ENCODE measurements around the gene BAZ1B. TPM values are rescaled to one million over a fixed set of nuclear protein-coding genes. Genes with fewer than 3 reads are reported as not detected.
A peak's percentile ranks its signal among the peaks of the same experiment; 100 is the strongest.

BAZ1B gene
- total RNA-seq, 3 donors from 2014 or later (not counting 1 experiment from before 2014, with no cell fraction given), result 50.1 to 61.9 (median 59.9) TPM

- no peaks in the 10 kb centered on the region for H3K9me3 Mint-ChIP-seq
- Histone ChIP-seq H3K4me3 (ENCODE audit: low read length) (no peak overlapping the region), H3K4me1 (ENCODE audit: control insufficient read depth, insufficient read depth, low read length) (peaks cover 12% of the 10 kb centered on the region), H3K27me3 (ENCODE audit: control insufficient read depth, insufficient read depth, low read length) (no peaks in the 10 kb centered on the region), H3K27ac (ENCODE audit: low read length) (no peak overlapping the region), H3K9me3 (ENCODE audit: control insufficient read depth, insufficient read depth, low read length) (no peaks in the 10 kb centered on the region), H3K36me3 (ENCODE audit: control insufficient read depth, insufficient read depth, low read length) (peaks cover 20% of the 10 kb centered on the region)
- H3K4me3 Mint-ChIP-seq, result no peak overlapping the region
- no peak overlapping the region for H3K27ac Mint-ChIP-seq
- WGBS (ENCODE audit: insufficient coverage), result 86% methylated on average over 8 of the region's 10 CpGs
- ATAC-seq (no peak), DNase-seq (no peak)
- H3K36me3 Mint-ChIP-seq, result peaks cover under 1% of the 10 kb centered on the region
- intact Hi-C loops (cut with micrococcal nuclease), result no loop called here
- H3K27me3 Mint-ChIP-seq (ENCODE audit: low read depth in 2 of 2), result no peaks in the 10 kb centered on the region
- TF ChIP-seq CTCF (IDR thresholded peaks at IDR 0.05), result no peak
- no peaks in the 10 kb centered on the region for H3K4me1 Mint-ChIP-seq
These were observed 85.0 kb downstream of the BAZ1B start for GRCh38 chr7:73437091-73437490.

- Mint-ChIP-seq H3K9me3 (no peaks in the 10 kb centered on the region), H3K4me1 (no peaks in the 10 kb centered on the region), H3K36me3 (no peaks in the 10 kb centered on the region), H3K27ac (no peak overlapping the region), H3K4me3 (no peak overlapping the region), H3K27me3 (ENCODE audit: low read depth in 2 of 2) (no peaks in the 10 kb centered on the region)
- Histone ChIP-seq H3K4me3 (ENCODE audit: low read length) (no peak overlapping the region), H3K9me3 (ENCODE audit: control insufficient read depth, insufficient read depth, low read length) (no peaks in the 10 kb centered on the region), H3K36me3 (ENCODE audit: control insufficient read depth, insufficient read depth, low read length) (peaks cover 12% of the 10 kb centered on the region), H3K27me3 (ENCODE audit: control insufficient read depth, insufficient read depth, low read length) (no peaks in the 10 kb centered on the region), H3K27ac (ENCODE audit: low read length) (no peak overlapping the region), H3K4me1 (ENCODE audit: control insufficient read depth, insufficient read depth, low read length) (peaks cover 12% of the 10 kb centered on the region)
- intact Hi-C loops (cut with micrococcal nuclease), result no loop called here
- WGBS (ENCODE audit: insufficient coverage), result 85% methylated on average over 20 of the region's 20 CpGs
- TF ChIP-seq CTCF (IDR thresholded peaks at IDR 0.05), result no peak
- ATAC-seq, result no peak
- no peak for DNase-seq
These were observed 85.8 kb downstream of the BAZ1B start for GRCh38 chr7:73436031-73436929.

DNA sequence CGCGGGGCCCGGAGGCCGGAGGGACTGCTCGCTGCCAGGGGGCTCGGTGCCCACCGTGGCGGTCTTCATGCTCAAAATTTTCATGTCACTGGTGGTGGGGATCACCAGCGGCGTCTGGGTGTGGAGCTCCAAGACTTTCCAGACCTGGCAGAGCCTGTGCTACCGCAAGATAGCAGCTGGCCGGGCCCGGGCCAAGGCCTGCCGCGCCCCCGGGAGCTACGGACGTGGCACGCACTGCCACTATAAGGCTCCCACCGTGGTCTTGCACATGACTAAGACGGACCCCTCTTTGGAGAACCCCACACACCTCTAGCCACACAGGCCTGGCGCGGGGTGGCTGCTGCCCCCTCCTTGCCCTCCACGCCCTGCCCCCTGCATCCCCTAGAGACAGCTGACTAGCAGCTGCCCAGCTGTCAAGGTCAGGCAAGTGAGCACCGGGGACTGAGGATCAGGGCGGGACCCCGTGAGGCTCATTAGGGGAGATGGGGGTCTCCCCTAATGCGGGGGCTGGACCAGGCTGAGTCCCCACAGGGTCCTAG lies 86.6 kb downstream of the BAZ1B start:
- H3K9me3 ChIP-seq (ENCODE audit: control insufficient read depth, insufficient read depth, low read length), result no peaks in the 10 kb centered on the region
- no peaks in the 10 kb centered on the region for H3K36me3 Mint-ChIP-seq
- peak overlapping the region; percentile 77 for H3K4me3 Mint-ChIP-seq
- 94% methylated on average over 28 of the region's 28 CpGs for WGBS (ENCODE audit: insufficient coverage)
- TF ChIP-seq CTCF (IDR thresholded peaks at IDR 0.05), result no peak
- no peaks in the 10 kb centered on the region for H3K9me3 Mint-ChIP-seq
- intact Hi-C loops (cut with micrococcal nuclease), result no loop called here
- H3K27me3 ChIP-seq (ENCODE audit: control insufficient read depth, insufficient read depth, low read length), result no peaks in the 10 kb centered on the region
- ATAC-seq, result no peak
- H3K4me1 ChIP-seq (ENCODE audit: control insufficient read depth, insufficient read depth, low read length), result peaks cover 12% of the 10 kb centered on the region
- H3K4me3 ChIP-seq (ENCODE audit: low read length), result no peak overlapping the region
- no peak overlapping the region for H3K27ac ChIP-seq (ENCODE audit: low read length)
- no peaks in the 10 kb centered on the region for H3K4me1 Mint-ChIP-seq
- peaks cover 4% of the 10 kb centered on the region for H3K36me3 ChIP-seq (ENCODE audit: control insufficient read depth, insufficient read depth, low read length)
- no peak for DNase-seq
- no peaks in the 10 kb centered on the region for H3K27me3 Mint-ChIP-seq (ENCODE audit: low read depth in 2 of 2)
- no peak overlapping the region for H3K27ac Mint-ChIP-seq
